NCI-H128 (cell line): ENCODE data around the gene MSI2.

Experiments
- DNase-seq: peaks from one replicate; lab custom pipeline; 2025; ENCODE audit not compliant: unreplicated experiment; lab: John Stamatoyannopoulos, UW

MSI2 gene

GRCh38 chr17:57315061-57316015 is 59.0 kb downstream of the MSI2 start:
- no peak for DNase-seq

- DNase-seq, result no peak
These were observed 60.0 kb downstream of the MSI2 start for GRCh38 chr17:57316361-57316760.

GRCh38 chr17:57317079-57317478 is 60.8 kb downstream of the MSI2 start:
- DNase-seq, result no peak

- DNase-seq, result no peak
These were observed 62.6 kb downstream of the MSI2 start for GRCh38 chr17:57318913-57319312.

- no peak for DNase-seq
These were observed 63.5 kb downstream of the MSI2 start for GRCh38 chr17:57319806-57320205.

- DNase-seq, result no peak
These were observed 67.1 kb downstream of the MSI2 start for GRCh38 chr17:57323391-57323790.

- DNase-seq, result no peak
These were observed 67.7 kb downstream of the MSI2 start for GRCh38 chr17:57324060-57324459.

GRCh38 chr17:57324631-57325030 is 68.3 kb downstream of the MSI2 start:
- DNase-seq, result no peak

GRCh38 chr17:57326336-57326735 is 70.0 kb downstream of the MSI2 start:
- no peak for DNase-seq

GRCh38 chr17:57326764-57327163 is 70.4 kb downstream of the MSI2 start:
- DNase-seq, result no peak

- DNase-seq, result no peak
These were observed 71.0 kb downstream of the MSI2 start for GRCh38 chr17:57327176-57327970.

- no peak for DNase-seq
These were observed 72.0 kb downstream of the MSI2 start for GRCh38 chr17:57328109-57328882.

- no peak for DNase-seq
These were observed 73.3 kb downstream of the MSI2 start for GRCh38 chr17:57329380-57330214.

GRCh38 chr17:57330587-57330986 is 74.3 kb downstream of the MSI2 start:
- DNase-seq, result no peak

- DNase-seq, result no peak
These were observed 75.1 kb downstream of the MSI2 start for GRCh38 chr17:57331423-57331822.

GRCh38 chr17:57332501-57332900 is 76.2 kb downstream of the MSI2 start:
- no peak for DNase-seq

GRCh38 chr17:57335195-57335792 is 79.0 kb downstream of the MSI2 start:
- DNase-seq, result no peak

- no peak for DNase-seq
These were observed 81.1 kb downstream of the MSI2 start for GRCh38 chr17:57337390-57337789.

GRCh38 chr17:57338257-57338914 is 82.1 kb downstream of the MSI2 start:
- DNase-seq, result no peak
